PC-9 (cell line): ENCODE measurements around the gene C9orf43. TPM values are rescaled to one million over a fixed set of nuclear protein-coding genes. Genes with fewer than 3 reads are reported as not detected.

Source experiments
- BruUV-seq: library from RNA; stranded (reverse); fragments of 400-500 nt; replicated peaks from 2 replicates; lab custom pipeline; 2021; lab: Mats Ljungman, UMichigan
- CTCF ChIA-PET: fragments of 300-600 bp; sonication (Branson Sonifier 250); formaldehyde crosslinking; loops from one replicate; lab custom pipeline; 2022; ENCODE audit warnings: antibody characterized with exemption; lab: Charles Lee
- POLR2A ChIA-PET: fragments of 300-600 bp; sonication (Branson Sonifier 250); formaldehyde crosslinking; loops from one replicate; lab custom pipeline; 2022; ENCODE audit warnings: antibody characterized with exemption; ENCODE audit not compliant: unreplicated experiment; lab: Charles Lee
- DNase-seq, 2 experiments: peaks; one replicate each; pipeline versions ENCODE4 v3.0.0 to v3.0.0-alpha.2; 2015 to 2022; ENCODE audit warnings: mixed read lengths in 1 of 2
- H2AFZ ChIP-seq: fragments of 200-600 bp; sonication (generic); 2 replicates; pipeline ENCODE4 v1.8.1; 2017; ENCODE audit warnings: antibody characterized with exemption
- H3F3A ChIP-seq: fragments of 200-600 bp; sonication (generic); 2 replicates; pipeline ENCODE4 v1.8.1; 2017; ENCODE audit warnings: antibody characterized with exemption, mild to moderate bottlenecking, low read depth; ENCODE audit not compliant: insufficient read depth
- H3K27ac ChIP-seq: fragments of 200-600 bp; sonication (generic); 2 replicates; pipeline ENCODE4 v1.6.1; 2016; ENCODE audit warnings: mixed run types
- H3K27me3 ChIP-seq: fragments of 200-600 bp; sonication (generic); 2 replicates; pipeline ENCODE4 v1.6.1; 2016; ENCODE audit warnings: low read depth, mixed run types; ENCODE audit not compliant: insufficient read depth
- H3K36me3 ChIP-seq: fragments of 200-600 bp; sonication (generic); 2 replicates; pipeline ENCODE4 v1.6.1; 2016; ENCODE audit warnings: low read depth, mixed run types
- H3K4me1 ChIP-seq: fragments of 200-600 bp; sonication (generic); replicated peaks from 2 replicates; pipeline ENCODE4 v1.6.1; 2016; ENCODE audit warnings: mixed run types; ENCODE audit not compliant: insufficient read depth
- H3K4me2 ChIP-seq: fragments of 200-600 bp; sonication (generic); 2 replicates; pipeline ENCODE4 v1.6.1; 2017; ENCODE audit warnings: mixed run types
- H3K4me3 ChIP-seq: fragments of 200-600 bp; sonication (generic); 2 replicates; pipeline ENCODE4 v1.6.1; 2016; ENCODE audit warnings: mixed run types
- H3K79me2 ChIP-seq: fragments of 200-600 bp; sonication (generic); 2 replicates; pipeline ENCODE4 v1.6.1; 2017; ENCODE audit warnings: low read depth, mixed run types
- H3K9me2 ChIP-seq: fragments of 200-600 bp; sonication (generic); 2 replicates; pipeline ENCODE4 v1.8.1; 2017; ENCODE audit warnings: mild to moderate bottlenecking; ENCODE audit not compliant: insufficient read depth
- H3K9me3 ChIP-seq: fragments of 200-600 bp; sonication (generic); 2 replicates; pipeline ENCODE4 v1.8.1; 2016; ENCODE audit warnings: low read depth; ENCODE audit not compliant: insufficient read depth
- H4K20me1 ChIP-seq: fragments of 200-600 bp; sonication (generic); 2 replicates; pipeline ENCODE4 v1.8.1; 2017; ENCODE audit not compliant: insufficient read depth
- EZH2 ChIP-seq: fragments of 200-600 bp; sonication (generic); IDR thresholded peaks from 2 replicates; pipeline ENCODE4 v1.8.0; 2017; ENCODE audit warnings: antibody characterized with exemption, low read depth
- intact Hi-C: fragments of 100-400 bp; cut with micrococcal nuclease; formaldehyde crosslinking; loops from one replicate; pipeline ENCODE4 v1.10.0; 2022; ENCODE audit not compliant: unreplicated experiment
- total RNA-seq: library from RNA; stranded (reverse); gene quantifications from 2 replicates; pipeline ENCODE4 v1.2.3, GENCODE V29; 2021
- TF ChIP-seq, protein P1 (sequence below): fragments of 200-600 bp; sonication (generic); conservative IDR thresholded peaks from 2 replicates; pipeline ENCODE4 v1.6.1; 2017; ENCODE audit warnings: mixed run types, antibody characterized with exemption, mild to moderate bottlenecking, moderate library complexity

Gene C9orf43
- total RNA-seq, 1 experiment from 2014 or later: 2.5 TPM

DNA sequence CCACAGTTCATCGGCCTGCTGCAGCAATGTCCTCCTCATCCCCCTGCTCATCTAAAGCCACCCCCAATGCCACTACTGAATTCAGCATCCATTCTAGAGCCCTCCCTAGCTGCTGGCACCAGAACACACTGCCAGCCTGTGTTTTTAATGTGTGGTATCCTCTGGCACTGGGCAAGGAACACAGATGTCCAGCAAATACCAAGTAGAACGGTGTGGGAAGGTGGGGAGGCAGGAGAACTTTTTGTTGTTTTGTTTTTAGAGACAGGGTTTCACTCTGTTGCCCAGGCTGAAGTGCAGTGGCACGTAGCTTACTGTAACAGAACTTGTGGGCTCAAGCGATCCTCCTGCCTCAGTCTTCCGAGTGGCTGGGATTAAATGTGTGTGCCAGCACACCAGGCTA, 38.5 kb upstream of the C9orf43 start:
- peaks cover 8% of the 10 kb centered on the region; the same call in 1 of the 2 replicates for H4K20me1 ChIP-seq
- 0 out of 2 replicates have a peak, but pooled peaks cover 4% of the 10 kb centered on the region for H3K4me1 ChIP-seq
- no peak overlapping the region for H2AFZ ChIP-seq
- no peaks in the 10 kb centered on the region for H3K9me2 ChIP-seq
- H3K27ac ChIP-seq: no peak overlapping the region
- H3K36me3 ChIP-seq: peaks cover 9% of the 10 kb centered on the region; the same call in 1 of the 2 replicates
- BruUV-seq: no TSS peak
- intact Hi-C loops: no loop called here
- H3K79me2 ChIP-seq: peaks cover 12% of the 10 kb centered on the region
- TF ChIP-seq EZH2: no peak
- TF ChIP-seq, protein P1, sequence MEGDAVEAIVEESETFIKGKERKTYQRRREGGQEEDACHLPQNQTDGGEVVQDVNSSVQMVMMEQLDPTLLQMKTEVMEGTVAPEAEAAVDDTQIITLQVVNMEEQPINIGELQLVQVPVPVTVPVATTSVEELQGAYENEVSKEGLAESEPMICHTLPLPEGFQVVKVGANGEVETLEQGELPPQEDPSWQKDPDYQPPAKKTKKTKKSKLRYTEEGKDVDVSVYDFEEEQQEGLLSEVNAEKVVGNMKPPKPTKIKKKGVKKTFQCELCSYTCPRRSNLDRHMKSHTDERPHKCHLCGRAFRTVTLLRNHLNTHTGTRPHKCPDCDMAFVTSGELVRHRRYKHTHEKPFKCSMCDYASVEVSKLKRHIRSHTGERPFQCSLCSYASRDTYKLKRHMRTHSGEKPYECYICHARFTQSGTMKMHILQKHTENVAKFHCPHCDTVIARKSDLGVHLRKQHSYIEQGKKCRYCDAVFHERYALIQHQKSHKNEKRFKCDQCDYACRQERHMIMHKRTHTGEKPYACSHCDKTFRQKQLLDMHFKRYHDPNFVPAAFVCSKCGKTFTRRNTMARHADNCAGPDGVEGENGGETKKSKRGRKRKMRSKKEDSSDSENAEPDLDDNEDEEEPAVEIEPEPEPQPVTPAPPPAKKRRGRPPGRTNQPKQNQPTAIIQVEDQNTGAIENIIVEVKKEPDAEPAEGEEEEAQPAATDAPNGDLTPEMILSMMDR: no peak
- no peaks in the 10 kb centered on the region for H3K27me3 ChIP-seq
- no peak overlapping the region for H3K4me2 ChIP-seq
- peaks cover 23% of the 10 kb centered on the region; the same call in 1 of the 2 replicates for H3F3A ChIP-seq
- CTCF ChIA-PET: no interaction called here
- no peak overlapping the region for H3K4me3 ChIP-seq
- POLR2A ChIA-PET: no interaction called here
- H3K9me3 ChIP-seq: no peaks in the 10 kb centered on the region
- DNase-seq: no peak

DNA sequence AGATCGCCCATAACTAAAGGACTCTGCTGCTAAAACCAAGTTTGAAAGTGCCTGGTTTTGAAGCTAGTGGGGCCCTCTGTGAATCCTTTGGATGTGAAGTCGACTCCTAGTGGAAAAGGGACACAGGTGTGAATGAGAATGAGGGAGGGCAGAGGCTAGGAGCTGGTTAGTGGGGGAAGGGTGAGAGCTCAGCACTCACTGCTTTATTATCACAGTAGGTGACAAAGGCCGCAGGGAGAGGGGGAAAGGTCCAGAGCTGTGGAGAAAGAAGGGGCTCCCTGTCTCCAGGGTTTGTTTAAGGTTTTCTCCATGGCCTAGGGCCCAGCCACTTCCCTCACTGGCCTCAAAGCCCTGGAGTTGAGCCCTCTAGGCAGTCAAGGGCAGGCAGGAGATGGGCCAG, 37.3 kb upstream of the C9orf43 start:
- H3K79me2 ChIP-seq: peaks cover 12% of the 10 kb centered on the region
- DNase-seq: no peak
- CTCF ChIA-PET: no interaction called here
- no peak overlapping the region for H3K27ac ChIP-seq
- no peaks in the 10 kb centered on the region for H3K27me3 ChIP-seq
- no peaks in the 10 kb centered on the region for H3K9me2 ChIP-seq
- H2AFZ ChIP-seq: no peak overlapping the region
- intact Hi-C loops: no loop called here
- H3K4me1 ChIP-seq: 0 out of 2 replicates have a peak, but pooled peaks cover 4% of the 10 kb centered on the region
- no peak overlapping the region for H3K4me2 ChIP-seq
- TF ChIP-seq, protein P1: no peak
- TF ChIP-seq EZH2: no peak
- H3K9me3 ChIP-seq: no peaks in the 10 kb centered on the region
- POLR2A ChIA-PET: no interaction called here
- H3K4me3 ChIP-seq: no peak overlapping the region
- no TSS peak for BruUV-seq
- peaks cover 8% of the 10 kb centered on the region; the same call in 1 of the 2 replicates for H4K20me1 ChIP-seq
- peaks cover 9% of the 10 kb centered on the region; the same call in 1 of the 2 replicates for H3K36me3 ChIP-seq
- H3F3A ChIP-seq: peaks cover 23% of the 10 kb centered on the region; the same call in 1 of the 2 replicates

DNA sequence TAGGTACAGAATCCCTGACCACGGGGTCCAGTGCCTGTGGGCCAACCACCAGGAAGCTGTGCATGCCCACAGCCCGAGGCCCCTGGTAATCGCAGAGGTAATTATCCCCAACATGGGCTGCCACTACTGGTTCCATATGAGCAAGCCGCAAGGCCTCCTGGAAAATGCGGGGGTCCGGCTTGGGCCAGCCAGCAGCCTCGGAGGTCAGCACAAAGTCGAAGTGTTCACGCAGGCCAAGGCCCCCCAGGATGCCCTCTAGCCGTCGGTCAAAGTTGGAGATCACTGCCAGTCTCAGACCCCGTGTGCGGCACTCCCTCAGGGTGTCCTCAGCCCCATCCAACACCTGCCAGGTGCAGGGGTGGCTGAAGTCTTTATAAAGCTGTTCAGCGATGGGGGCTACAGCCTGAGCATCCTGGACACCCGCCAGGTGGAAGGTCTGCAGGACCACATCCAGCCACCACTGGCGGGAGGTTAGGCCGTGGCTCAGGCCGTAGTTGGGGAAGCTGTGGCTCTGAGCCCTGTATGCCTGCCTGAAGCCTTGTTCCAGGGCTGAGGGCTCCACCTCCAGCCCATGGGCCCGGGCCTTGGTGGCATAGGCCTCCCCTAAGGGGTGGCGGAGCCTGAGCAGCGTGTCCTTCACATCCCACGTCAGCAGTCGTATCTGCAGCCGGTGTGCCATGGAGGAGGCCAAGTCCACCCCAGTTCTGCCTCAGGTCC, 36.7 kb upstream of the C9orf43 start:
- Histone ChIP-seq H3K27me3 (no peaks in the 10 kb centered on the region), H3K4me3 (no peak overlapping the region), H3K27ac (no peak overlapping the region), H3K4me1 (0 out of 2 replicates have a peak, but pooled peaks cover 4% of the 10 kb centered on the region), H3K4me2 (no peak overlapping the region), H2AFZ (no peak overlapping the region), H4K20me1 (peaks cover 8% of the 10 kb centered on the region; the same call in 1 of the 2 replicates), H3K9me3 (no peaks in the 10 kb centered on the region), H3K79me2 (peaks cover 12% of the 10 kb centered on the region), H3K36me3 (peaks cover 9% of the 10 kb centered on the region; the same call in 1 of the 2 replicates), H3K9me2 (no peaks in the 10 kb centered on the region), H3F3A (peaks cover 23% of the 10 kb centered on the region; the same call in 1 of the 2 replicates)
- TF ChIP-seq, protein P1: no peak
- intact Hi-C loops: no loop called here
- CTCF ChIA-PET: no interaction called here
- POLR2A ChIA-PET: no interaction called here
- BruUV-seq: no TSS peak
- no peak for DNase-seq
